Esophagus muscularis mucosa (tissue), 4 donors: ENCODE data around the gene CSAD. TPM values are rescaled to one million over a fixed set of nuclear protein-coding genes. Genes with fewer than 3 reads are reported as not detected.

Experiments used
- DNase-seq: peaks from one replicate; pipeline ENCODE4 v3.0.0-alpha.2; 2017; ENCODE audit errors: extremely low spot score
- H3K27ac ChIP-seq, 4 donors: fragments of 200-600 bp; sonication (generic); replicated peaks in 1 of 4; 1 replicate in 3 of 4; 2 replicates in 1 of 4; pipeline ENCODE4 v1.5.1; 2016 to 2019; ENCODE audit warnings: mild to moderate bottlenecking in 1 of 4
- H3K27me3 ChIP-seq, 4 donors: fragments of 200-600 bp; sonication (generic); one replicate each; pipeline versions ENCODE4 v1.5.1 to v1.6.0; 2016 to 2019
- H3K36me3 ChIP-seq, 4 donors: fragments of 200-600 bp; sonication (generic); one replicate each; pipeline ENCODE4 v1.5.1; 2016 to 2019
- H3K4me1 ChIP-seq, 4 donors: fragments of 200-600 bp; sonication (generic); one replicate each; pipeline ENCODE4 v1.5.1; 2016 to 2019
- H3K4me3 ChIP-seq, 4 donors: fragments of 200-600 bp; sonication (generic); 1 replicate in 2 of 4; 2 replicates in 2 of 4; pipeline ENCODE4 v1.5.1; 2016 to 2019; ENCODE audit warnings: mild to moderate bottlenecking in 4 of 4, moderate library complexity in 1 of 4
- H3K9me3 ChIP-seq, 4 donors: fragments of 200-600 bp; sonication (generic); 1 replicate in 3 of 4; 2 replicates in 1 of 4; pipeline ENCODE4 v1.5.1; 2016 to 2019
- EP300 ChIP-seq: sonication (generic); formaldehyde crosslinking; IDR thresholded peaks from one replicate; pipeline ENCODE4 v1.6.1; 2017; ENCODE audit warnings: antibody characterized with exemption
- POLR2A ChIP-seq: fragments of 450-650 bp; IDR thresholded peaks from one replicate; pipeline ENCODE4 v1.6.1; 2017; ENCODE audit warnings: antibody characterized with exemption, moderate library complexity, mild to moderate bottlenecking, low read depth
- POLR2AphosphoS5 ChIP-seq, 2 donors: sonication (generic); formaldehyde crosslinking; IDR thresholded peaks; one replicate each; pipeline ENCODE4 v1.6.1; 2017; ENCODE audit warnings: antibody characterized with exemption in 2 of 2
- WGBS: methylation state at CpG from one replicate; pipeline ENCODE4 v1.1.5; 2018; 5-methylcytosine and 5-hydroxymethylcytosine counted together
- intact Hi-C: fragments of 100-400 bp; cut with DNase I; formaldehyde crosslinking; loops from one replicate; pipeline ENCODE4 v1.15.1; 2023
- total RNA-seq, 4 donors: library from RNA; depleted of rRNA; stranded (reverse); fragments of >200 nt; gene quantifications; one replicate each; pipeline versions ENCODE4 v1.1.0 to v1.2.1, GENCODE V29; 2016
- TF ChIP-seq, protein P1 (sequence below), 3 experiments: fragments of 200-600 bp in 2 of 3; fragments of 450-650 bp in 1 of 3; sonication (generic) in 2 of 3; IDR thresholded peaks; one replicate each; pipeline ENCODE4 v1.5.1; 2017 to 2019; ENCODE audit warnings: antibody characterized with exemption in 3 of 3, mild to moderate bottlenecking in 2 of 3, moderate library complexity in 1 of 3

CSAD gene
- total RNA-seq, 4 donors from 2014 or later: 10.8 to 27.8 (median 15.0) TPM

DNA sequence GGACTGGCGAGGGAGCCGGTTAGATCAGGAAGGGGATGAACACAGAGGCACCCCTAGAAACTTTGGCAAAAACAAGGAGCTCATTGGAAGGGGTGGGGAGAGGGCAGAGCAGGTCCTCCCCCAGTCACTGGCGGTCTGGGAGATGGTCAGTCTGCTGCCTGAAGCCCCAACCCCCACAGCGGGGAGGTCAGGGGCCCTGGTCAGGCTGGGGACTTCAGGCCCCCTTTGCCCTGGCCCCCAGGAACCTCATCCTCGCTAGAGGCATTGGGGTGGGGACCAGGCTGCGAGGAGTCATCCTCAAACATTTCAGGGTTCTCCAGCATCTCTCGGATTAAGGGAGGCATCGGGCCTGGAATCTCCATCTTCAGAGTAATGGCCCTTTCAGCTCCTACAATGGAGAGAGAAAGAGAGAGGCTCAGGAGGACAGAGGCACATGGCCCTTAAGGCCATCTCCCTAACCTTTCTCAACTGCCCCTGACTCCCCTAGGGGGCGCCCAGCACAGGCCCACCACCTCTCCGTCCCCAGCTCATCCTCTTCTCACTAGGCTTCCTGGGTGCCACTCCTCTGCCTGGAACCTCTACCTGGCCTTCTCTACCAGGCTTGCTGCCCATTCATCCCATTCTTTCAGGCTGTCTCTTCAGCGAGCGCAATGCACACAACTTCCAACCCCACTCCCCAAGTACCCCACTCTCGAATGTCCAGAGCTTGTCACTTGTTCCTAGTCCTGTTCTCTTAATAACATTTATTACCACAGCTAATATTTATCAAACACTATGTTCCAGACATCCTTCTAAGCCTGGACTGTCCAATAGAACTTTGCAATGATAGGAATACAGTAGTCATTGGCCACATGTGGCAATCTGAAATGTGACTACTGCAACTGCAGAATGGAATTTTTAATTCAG is 31.0 kb upstream of the CSAD start:
- Histone ChIP-seq H3K27ac (no peak overlapping the region), H3K36me3 (peaks cover 34 to 63% (median 56%) of the 10 kb centered on the region in 4 donors), H3K9me3 (no peaks in the 10 kb centered on the region), H3K4me3 (no peak overlapping the region), H3K4me1 (peaks cover 42 to 54% (median 51%) of the 10 kb centered on the region in 4 donors), H3K27me3 (no peaks in the 10 kb centered on the region)
- WGBS: 84% methylated on average over 12 of the region's 13 CpGs
- TF ChIP-seq, protein P1, sequence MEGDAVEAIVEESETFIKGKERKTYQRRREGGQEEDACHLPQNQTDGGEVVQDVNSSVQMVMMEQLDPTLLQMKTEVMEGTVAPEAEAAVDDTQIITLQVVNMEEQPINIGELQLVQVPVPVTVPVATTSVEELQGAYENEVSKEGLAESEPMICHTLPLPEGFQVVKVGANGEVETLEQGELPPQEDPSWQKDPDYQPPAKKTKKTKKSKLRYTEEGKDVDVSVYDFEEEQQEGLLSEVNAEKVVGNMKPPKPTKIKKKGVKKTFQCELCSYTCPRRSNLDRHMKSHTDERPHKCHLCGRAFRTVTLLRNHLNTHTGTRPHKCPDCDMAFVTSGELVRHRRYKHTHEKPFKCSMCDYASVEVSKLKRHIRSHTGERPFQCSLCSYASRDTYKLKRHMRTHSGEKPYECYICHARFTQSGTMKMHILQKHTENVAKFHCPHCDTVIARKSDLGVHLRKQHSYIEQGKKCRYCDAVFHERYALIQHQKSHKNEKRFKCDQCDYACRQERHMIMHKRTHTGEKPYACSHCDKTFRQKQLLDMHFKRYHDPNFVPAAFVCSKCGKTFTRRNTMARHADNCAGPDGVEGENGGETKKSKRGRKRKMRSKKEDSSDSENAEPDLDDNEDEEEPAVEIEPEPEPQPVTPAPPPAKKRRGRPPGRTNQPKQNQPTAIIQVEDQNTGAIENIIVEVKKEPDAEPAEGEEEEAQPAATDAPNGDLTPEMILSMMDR (IDR thresholded peaks at IDR 0.05): peak in 1 of 3 experiments; percentile 20
- TF ChIP-seq POLR2AphosphoS5 (IDR thresholded peaks at IDR 0.05) (no peak), POLR2A (no peak), EP300 (no peak)
- DNase-seq: no peak
- intact Hi-C loops: loop anchor here (2.0 kb wide), 1 partner anchor 75 kb away; no protein-coding TSS in a partner anchor

DNA sequence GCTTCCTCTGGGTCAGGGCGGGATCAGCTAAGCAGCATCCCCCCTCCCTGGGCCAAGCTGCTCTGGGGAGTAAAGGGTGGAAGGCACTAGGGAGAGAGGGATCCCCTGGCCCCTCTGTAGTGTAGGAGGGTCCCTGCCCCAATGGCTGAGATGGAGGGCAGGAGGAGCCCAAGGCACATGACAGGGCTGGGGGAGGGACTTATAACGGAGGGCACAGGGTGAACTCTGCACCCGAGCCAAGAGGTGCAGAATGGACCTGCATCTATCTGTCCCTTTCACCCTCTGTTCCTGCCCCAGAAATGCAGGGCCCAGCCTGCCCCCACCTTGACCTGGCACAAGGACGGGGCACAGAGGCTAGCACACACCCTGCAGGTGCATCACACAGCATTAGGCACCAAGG is 30.1 kb upstream of the CSAD start:
- 73% methylated on average over 3 of the region's 4 CpGs for WGBS
- Histone ChIP-seq H3K9me3 (no peaks in the 10 kb centered on the region), H3K27me3 (no peaks in the 10 kb centered on the region), H3K27ac (no peak overlapping the region), H3K4me1 (peaks cover 35 to 45% (median 42%) of the 10 kb centered on the region in 4 donors), H3K36me3 (peaks cover 34 to 63% (median 55%) of the 10 kb centered on the region in 4 donors), H3K4me3 (no peak overlapping the region)
- intact Hi-C loops: no loop called here
- no peak for TF ChIP-seq EP300
- TF ChIP-seq, protein P1 (IDR thresholded peaks at IDR 0.05): no peak
- no peak for TF ChIP-seq POLR2A
- TF ChIP-seq POLR2AphosphoS5 (IDR thresholded peaks at IDR 0.05): no peak
- DNase-seq: no peak

DNA sequence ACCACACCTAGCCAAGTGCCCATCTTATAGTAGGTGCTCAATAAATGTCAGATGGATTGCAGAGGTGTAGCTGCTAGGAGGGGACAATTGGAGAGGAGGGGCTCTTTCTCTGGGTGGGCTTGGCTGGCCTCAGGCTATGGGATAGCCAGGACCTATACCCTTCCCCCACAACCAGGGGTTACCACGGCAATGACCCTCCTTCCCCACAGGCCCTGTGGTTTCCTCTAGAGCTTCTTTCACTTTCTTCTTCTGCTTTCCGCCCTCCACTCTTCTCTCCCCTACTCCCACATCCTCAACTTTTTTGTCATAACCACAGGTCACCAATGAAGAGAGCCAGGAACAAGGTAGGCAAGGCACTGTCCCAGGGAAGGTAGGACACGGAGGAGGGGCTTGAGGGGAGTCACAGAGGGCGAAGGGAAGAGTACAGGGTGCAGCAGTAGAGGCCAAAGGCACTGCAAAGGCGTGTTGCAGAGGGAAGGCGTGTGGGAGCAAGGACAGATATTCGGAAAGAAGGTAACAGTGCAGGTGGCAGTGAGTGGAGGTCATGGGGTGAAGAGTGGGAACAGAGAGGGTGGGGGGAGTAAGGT is 28.2 kb upstream of the CSAD start:
- Histone ChIP-seq H3K36me3 (peaks cover 31 to 44% (median 41%) of the 10 kb centered on the region in 4 donors), H3K9me3 (no peaks in the 10 kb centered on the region), H3K4me1 (peaks cover 18 to 28% (median 24%) of the 10 kb centered on the region in 4 donors), H3K27ac (peak overlapping the region in 2 of 4 donors; percentile 9 to 18), H3K27me3 (no peaks in the 10 kb centered on the region), H3K4me3 (no peak overlapping the region)
- intact Hi-C loops: no loop called here
- no peak for DNase-seq
- 65% methylated on average over 7 of the region's 7 CpGs for WGBS
- TF ChIP-seq EP300 (no peak), POLR2AphosphoS5 (IDR thresholded peaks at IDR 0.05) (no peak), POLR2A (no peak)
- TF ChIP-seq, protein P1 (IDR thresholded peaks at IDR 0.05): no peak

DNA sequence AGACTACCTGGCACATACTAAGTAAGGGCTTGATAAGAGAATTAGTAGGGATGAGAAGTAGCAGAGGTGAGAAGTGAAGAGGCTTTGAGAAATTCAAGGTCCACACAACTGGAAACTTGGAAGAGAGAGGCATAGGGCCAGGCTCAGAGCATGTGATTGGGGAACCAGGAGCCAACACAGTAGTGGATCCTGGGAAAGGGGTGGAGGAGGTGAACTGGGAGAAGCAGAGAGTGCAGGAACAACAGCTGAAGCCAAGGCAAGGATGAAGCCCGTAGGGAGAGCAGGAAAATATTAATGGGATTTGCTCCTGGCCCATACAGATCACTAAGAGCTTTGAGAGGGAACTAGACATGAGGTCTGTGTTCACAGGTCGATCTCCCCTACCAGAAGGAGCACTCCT is 27.7 kb upstream of the CSAD start:
- Histone ChIP-seq H3K36me3 (peaks cover 26 to 39% (median 37%) of the 10 kb centered on the region in 4 donors), H3K4me3 (no peak overlapping the region), H3K27me3 (no peaks in the 10 kb centered on the region), H3K27ac (peak overlapping the region in 2 of 4 donors; percentile 9 to 18), H3K9me3 (no peaks in the 10 kb centered on the region), H3K4me1 (peaks cover 13 to 22% (median 18%) of the 10 kb centered on the region in 4 donors)
- TF ChIP-seq, protein P1 (IDR thresholded peaks at IDR 0.05): no peak
- TF ChIP-seq POLR2A (no peak), POLR2AphosphoS5 (IDR thresholded peaks at IDR 0.05) (peak in 1 of 2 donors; percentile 39), EP300 (no peak)
- WGBS: 49% methylated on average over 2 of the region's 2 CpGs
- no peak for DNase-seq
- intact Hi-C loops: no loop called here
